ENCODE data around the gene MGME1.
"Not testable (repeated sequence)": the region's sequence is repeated elsewhere in the genome, so short reads cannot be mapped to it uniquely, and the experiment has no call there.

The MGME1 gene

DNA sequence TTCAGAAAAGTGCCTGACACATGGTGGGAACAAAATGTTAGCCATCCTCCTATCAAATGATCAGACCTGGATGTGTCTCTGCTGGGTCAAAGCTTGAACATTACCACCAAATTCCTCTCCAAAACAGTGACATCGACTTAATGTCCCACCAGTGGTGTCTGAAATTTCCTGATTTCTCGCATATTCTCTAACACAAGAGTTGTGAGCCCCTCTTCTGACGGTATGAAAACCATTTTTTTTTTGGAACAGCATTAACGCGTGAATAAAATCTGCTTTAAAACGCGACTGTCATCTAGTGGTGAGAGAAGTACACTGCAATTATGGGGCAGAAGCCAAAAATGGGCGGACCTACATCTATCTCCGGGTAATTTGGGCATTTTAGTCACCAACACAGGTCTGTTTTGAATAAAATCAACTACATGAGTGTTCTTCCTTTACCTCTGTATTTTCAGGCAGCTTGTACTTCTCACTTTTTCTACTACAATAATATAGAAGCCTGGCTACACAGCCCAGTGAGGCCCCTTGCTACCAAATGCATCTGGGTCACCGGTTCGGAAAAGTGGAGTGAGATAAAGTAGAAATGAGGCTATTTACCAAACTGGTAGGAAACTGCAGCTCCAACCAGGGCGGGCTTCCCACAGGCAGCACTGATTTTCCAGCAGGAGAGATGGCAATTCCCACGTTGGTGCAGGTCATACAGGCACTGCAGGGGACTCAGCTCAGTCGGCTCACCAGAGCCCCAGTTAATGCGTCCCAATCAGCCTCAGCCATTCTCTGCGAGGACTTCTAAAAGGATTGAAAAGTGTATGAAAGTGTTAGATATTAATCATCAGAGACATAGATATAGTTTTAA, 27.4 kb downstream of the MGME1 start:
- DNase-seq, result peak; percentile 22 to 43

DNA sequence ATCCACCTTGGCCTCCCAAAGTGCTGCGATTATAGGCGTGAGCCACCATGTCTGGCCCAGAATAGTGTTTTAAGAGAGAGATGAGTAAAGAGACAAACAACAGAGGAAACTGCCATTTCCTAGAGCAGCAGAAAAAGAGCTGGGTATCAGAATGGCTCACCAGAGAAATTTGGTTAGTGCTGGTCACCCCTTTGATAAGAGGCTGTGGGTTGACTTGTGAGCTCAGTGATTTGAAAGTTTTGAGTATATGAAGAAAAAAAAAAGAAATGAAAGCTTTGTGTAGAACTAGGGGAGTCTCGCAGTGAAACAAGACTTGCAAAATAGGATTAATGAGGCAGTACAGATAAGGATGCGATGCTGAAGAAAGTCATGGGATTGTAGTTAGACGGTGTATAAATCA, 29.6 kb downstream of the MGME1 start:
- DNase-seq, result no peak

DNA sequence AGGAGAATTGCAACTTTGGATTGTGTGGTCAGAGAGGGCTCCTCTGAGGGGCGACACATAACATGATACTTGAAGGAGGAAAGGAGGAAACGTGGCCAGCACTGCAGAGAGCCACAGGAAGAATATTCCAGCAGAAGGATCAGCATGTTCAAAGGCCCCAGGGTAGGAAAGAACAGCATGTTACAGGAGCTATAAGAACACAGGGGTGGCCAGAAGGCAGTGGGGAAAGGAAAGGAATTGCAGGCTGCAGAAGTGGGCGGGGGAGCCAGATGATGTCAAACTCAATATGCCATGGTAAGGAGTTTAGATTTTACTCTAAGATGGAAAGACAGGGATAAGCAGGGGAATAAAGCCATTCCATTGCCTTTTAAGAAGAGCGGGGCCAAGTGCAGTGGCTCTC, 30.7 kb downstream of the MGME1 start:
- DNase-seq, result no peak

GRCh38 chr20:18001131-18001921, 32.5 kb downstream of the MGME1 start:
- no peak for DNase-seq

DNA sequence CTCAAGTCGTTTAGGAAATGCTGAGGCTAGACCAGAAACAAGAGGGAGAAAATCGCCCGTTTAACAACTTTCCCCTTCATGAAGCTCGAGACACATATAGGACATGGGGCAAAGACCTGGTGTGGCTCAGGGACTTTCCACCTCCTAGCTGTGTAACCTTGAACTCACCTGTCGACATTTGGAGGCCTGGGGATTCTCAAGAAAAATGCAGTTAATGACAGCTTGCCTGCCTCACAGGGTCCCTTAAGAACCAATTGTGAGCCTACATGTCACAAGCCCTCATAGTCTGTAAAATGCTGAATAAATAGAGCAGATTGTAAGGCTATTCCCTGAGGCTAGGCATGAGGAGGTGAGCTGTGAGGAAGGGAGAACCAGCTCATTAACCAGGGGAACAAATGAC, 35.1 kb downstream of the MGME1 start:
- DNase-seq, result no peak

GRCh38 chr20:18004384-18005031, 35.7 kb downstream of the MGME1 start:
- no peak for DNase-seq

- no peak for DNase-seq
Measured at GRCh38 chr20:18005170-18005989, 36.6 kb downstream of the MGME1 start.

- no peak for DNase-seq
Measured at GRCh38 chr20:18005990-18006364, 37.2 kb downstream of the MGME1 start.

GRCh38 chr20:18006684-18007083, 37.9 kb downstream of the MGME1 start:
- DNase-seq, result no peak

DNA sequence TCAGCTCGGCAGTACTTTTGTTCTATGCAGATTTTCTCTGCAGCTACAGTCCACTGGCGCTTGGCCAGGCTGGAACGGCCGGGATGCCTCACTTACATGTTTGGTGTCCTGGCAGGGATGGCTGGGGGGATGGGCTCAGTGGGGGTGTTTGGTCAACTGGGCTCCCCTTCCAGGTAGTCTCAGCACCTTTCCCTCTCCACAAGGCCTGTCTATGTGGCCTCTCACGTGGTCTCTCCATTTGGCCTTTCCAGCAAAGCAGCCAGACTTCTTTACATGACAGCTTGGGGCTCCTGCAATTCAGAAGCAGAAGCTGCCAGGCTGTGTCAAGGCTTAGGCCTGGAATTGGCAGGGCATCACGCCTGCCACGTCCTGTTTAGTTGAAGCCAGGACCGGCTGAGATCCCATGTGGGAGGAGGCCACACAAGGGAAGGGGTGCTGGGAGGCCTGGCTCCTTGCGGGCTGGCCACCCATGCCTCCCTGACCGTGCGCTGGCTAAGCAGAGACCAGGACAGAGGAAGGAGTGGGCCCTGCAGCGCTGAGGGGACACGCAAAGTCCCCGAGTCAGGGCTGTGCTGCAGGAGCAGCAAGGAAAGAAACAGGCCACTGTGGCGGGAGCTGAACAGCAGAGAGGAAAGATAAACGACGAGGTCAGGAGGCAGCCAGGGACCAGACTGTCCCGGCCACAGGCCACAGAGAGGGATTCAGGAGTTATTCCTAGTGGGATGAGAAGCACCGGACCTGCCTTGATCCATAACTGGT, 38.9 kb downstream of the MGME1 start:
- no peak for DNase-seq

DNA sequence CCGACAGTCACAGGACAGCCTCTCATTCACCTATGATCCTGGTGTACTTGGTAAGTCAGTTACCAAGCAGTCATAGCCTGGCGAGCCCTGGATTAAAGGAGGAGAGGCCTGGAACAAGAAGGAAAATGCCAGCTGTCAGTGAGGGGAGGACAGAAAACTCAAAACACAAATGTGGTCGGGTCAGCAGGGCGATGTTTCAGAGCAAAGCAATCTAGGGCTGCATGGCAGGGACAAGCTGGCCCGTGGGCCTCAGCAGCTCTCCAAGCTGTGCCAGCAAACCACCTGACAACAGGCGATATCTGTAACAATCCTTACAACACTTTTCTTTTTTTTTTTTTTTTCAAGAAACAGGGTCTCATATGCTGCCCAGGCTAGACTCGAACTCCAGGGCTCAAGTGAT, 40.3 kb downstream of the MGME1 start:
- DNase-seq, result no peak

- DNase-seq, result no peak
Measured at GRCh38 chr20:18011482-18011881, 42.7 kb downstream of the MGME1 start.

- no peak for DNase-seq
Measured at GRCh38 chr20:18011951-18012645, 43.3 kb downstream of the MGME1 start.

- DNase-seq, result no peak
Measured at GRCh38 chr20:18012901-18013300, 44.1 kb downstream of the MGME1 start.

- DNase-seq, result no peak
Measured at GRCh38 chr20:18014411-18014810, 45.6 kb downstream of the MGME1 start.

GRCh38 chr20:18016772-18017171, 48.0 kb downstream of the MGME1 start:
- no peak for DNase-seq

- DNase-seq, result no peak
Measured at GRCh38 chr20:18018100-18018499, 49.3 kb downstream of the MGME1 start.

DNA sequence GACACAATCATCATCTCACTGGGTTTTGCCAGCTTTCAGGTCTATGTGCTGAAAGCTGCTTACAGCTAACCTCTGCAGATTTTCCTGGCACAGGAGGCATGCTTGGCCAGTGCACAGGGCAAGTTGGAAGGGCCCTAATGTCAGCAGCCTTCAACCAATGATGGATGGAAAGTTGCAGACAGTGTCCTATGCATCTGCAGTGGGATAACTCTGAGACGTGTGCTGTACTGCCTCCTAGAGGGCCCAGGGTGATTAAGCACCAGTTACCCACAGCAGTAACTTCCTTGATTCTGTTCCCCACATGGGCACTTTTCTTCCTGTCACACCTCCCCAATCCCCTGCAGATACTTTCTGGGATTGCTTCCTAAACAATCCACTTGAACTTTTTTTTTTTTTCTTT, 50.2 kb downstream of the MGME1 start:
- DNase-seq, result no peak

DNA sequence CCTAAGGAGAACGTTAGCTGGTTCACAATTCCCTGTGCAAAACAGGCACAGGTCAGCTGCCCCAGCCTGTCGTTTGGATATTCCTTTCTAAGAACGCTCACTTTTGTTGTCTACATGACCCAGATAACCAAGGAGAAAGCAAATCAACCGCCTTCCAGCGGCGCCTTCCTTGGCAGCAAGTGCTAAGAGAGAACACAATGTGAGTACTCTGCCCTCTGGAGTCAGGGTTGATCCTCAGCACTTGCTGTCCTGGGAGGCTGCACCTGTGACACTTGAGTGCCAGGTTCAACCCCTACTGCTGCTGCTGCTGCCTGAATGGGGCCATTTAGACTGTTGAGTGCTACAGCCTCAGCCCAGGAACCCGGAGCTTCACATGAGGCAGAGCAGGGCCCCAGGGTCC, 52.1 kb downstream of the MGME1 start:
- DNase-seq, result no peak

- no peak for DNase-seq
Measured at GRCh38 chr20:18024606-18025127, 55.8 kb downstream of the MGME1 start.

- not testable (repeated sequence) for DNase-seq
Measured at GRCh38 chr20:18027011-18027410, 58.2 kb downstream of the MGME1 start.

Measured in activated CD4-positive, alpha-beta T cell treated with anti-CD3 and anti-CD28 coated beads for 4 hours (primary cell).